Smooth muscle cell (in vitro differentiated cells): ENCODE data around the gene NDUFB11. TPM values are rescaled to one million over a fixed set of nuclear protein-coding genes. Genes with fewer than 3 reads are reported as not detected.

ENCODE experiments used
- DNase-seq: peaks from one replicate; lab custom pipeline; 2025; ENCODE audit not compliant: unreplicated experiment; lab: John Stamatoyannopoulos, UW
- H2AFZ ChIP-seq: fragments of 200-600 bp; sonication (generic); 2 replicates; pipeline ENCODE4 v1.6.0; 2016; ENCODE audit warnings: antibody characterized with exemption, low read depth, mild to moderate bottlenecking
- H3F3A ChIP-seq: fragments of 200-600 bp; sonication (generic); 2 replicates; pipeline ENCODE4 v1.6.0; 2017; ENCODE audit warnings: antibody characterized with exemption, low read depth
- H3K27ac ChIP-seq: fragments of 200-600 bp; sonication (generic); 2 replicates; pipeline ENCODE4 v1.5.1; 2016; ENCODE audit warnings: low read depth, mild to moderate bottlenecking
- H3K27me3 ChIP-seq: fragments of 200-600 bp; sonication (generic); 2 replicates; pipeline ENCODE4 v1.6.1; 2016; ENCODE audit warnings: low read depth, mild to moderate bottlenecking
- H3K36me3 ChIP-seq: fragments of 200-600 bp; sonication (generic); 2 replicates; pipeline ENCODE4 v1.5.1; 2016; ENCODE audit warnings: low read depth
- H3K4me1 ChIP-seq: fragments of 200-600 bp; sonication (generic); 2 replicates; pipeline ENCODE4 v1.5.1; 2016; ENCODE audit warnings: low read depth
- H3K4me2 ChIP-seq: fragments of 200-600 bp; sonication (generic); 2 replicates; pipeline ENCODE4 v1.6.0; 2016; ENCODE audit warnings: mild to moderate bottlenecking
- H3K4me3 ChIP-seq: fragments of 200-600 bp; sonication (generic); 2 replicates; pipeline ENCODE4 v1.5.1; 2016; ENCODE audit warnings: mild to moderate bottlenecking
- H3K79me2 ChIP-seq: fragments of 200-600 bp; sonication (generic); 2 replicates; pipeline ENCODE4 v1.6.0; 2016; ENCODE audit warnings: low read depth, mild to moderate bottlenecking
- H3K9ac ChIP-seq: fragments of 200-600 bp; sonication (generic); 2 replicates; pipeline ENCODE4 v1.6.0; 2016; ENCODE audit warnings: low read depth
- H3K9me3 ChIP-seq: fragments of 200-600 bp; sonication (generic); replicated peaks from 2 replicates; pipeline ENCODE4 v1.5.1; 2016; ENCODE audit warnings: low read depth
- H4K20me1 ChIP-seq: fragments of 200-600 bp; sonication (generic); 2 replicates; pipeline ENCODE4 v1.6.0; 2016; ENCODE audit warnings: low read depth
- WGBS: methylation state at CpG from one replicate; pipeline ENCODE4 v1.1.7; 2016; ENCODE audit warnings: low lambda C conversion rate; 5-methylcytosine and 5-hydroxymethylcytosine counted together
- polyA plus RNA-seq: library from polyadenylated mRNA; unstranded; fragments of >200 nt; fragmentation: Nextera tagmentation; extraction: Ambion mirVana; gene quantifications from 2 replicates; pipeline ENCODE4 v1.2.1, GENCODE V29; 2016
- total RNA-seq: library from RNA; depleted of rRNA; stranded (reverse); fragments of >200 nt; gene quantifications from 2 replicates; pipeline ENCODE4 v1.2.3, GENCODE V29; 2014
- TF ChIP-seq, protein P1 (sequence below): fragments of 200-600 bp; sonication (generic); IDR thresholded peaks from 2 replicates; pipeline ENCODE4 v1.5.1; 2017; ENCODE audit warnings: borderline replicate concordance, mild to moderate bottlenecking, antibody characterized with exemption; ENCODE audit not compliant: insufficient read depth, poor library complexity, severe bottlenecking

NDUFB11 gene
- total and polyA plus RNA-seq, 2 experiments from 2014 or later, result 82.6 to 178 TPM

DNA sequence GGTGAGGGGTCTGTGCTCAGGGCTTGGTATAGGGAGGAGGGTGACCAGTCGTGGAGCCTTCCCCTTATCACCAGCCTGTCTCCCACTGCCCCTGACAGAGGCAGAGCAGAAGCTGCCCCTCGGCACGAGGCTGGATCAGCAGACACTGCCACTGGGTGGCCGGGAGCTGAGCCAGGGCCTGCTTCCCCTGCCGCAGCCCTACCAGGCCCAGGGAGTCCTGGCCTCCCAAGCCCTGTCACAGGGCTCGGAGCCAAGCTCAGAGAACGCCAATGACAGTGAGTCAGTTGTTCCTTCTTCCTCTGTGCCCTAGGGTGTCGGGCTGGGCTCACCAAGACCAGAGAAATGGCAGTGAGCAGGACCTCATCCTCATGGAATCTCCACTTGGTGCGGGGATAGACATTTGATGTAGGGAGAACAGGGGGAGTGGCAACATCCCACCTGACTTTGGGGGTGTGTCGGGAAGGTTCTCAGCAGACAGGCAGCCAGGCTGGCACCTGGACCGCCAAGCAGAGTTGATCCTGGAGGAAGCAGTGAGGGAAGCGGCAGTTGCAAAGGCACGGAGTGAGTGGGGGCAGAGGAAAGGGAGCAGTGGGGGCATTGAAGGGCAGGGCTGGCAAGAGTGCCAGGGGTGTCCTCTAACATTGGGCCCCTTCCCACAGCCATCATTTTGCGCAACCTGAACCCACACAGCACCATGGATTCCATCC lies 34.9 kb upstream of the NDUFB11 start:
- Histone ChIP-seq H3K4me2 (no peak overlapping the region), H2AFZ (no peak overlapping the region), H3K27ac (no peak overlapping the region), H3K9ac (no peak overlapping the region), H3K36me3 (no peaks in the 10 kb centered on the region), H3K4me1 (no peaks in the 10 kb centered on the region), H3F3A (no peaks in the 10 kb centered on the region), H4K20me1 (no peaks in the 10 kb centered on the region), H3K9me3 (no peaks in the 10 kb centered on the region), H3K79me2 (no peaks in the 10 kb centered on the region), H3K27me3 (no peaks in the 10 kb centered on the region), H3K4me3 (no peak overlapping the region)
- 85% methylated on average over 13 of the region's 14 CpGs for WGBS
- no peak for DNase-seq
- TF ChIP-seq, protein P1, sequence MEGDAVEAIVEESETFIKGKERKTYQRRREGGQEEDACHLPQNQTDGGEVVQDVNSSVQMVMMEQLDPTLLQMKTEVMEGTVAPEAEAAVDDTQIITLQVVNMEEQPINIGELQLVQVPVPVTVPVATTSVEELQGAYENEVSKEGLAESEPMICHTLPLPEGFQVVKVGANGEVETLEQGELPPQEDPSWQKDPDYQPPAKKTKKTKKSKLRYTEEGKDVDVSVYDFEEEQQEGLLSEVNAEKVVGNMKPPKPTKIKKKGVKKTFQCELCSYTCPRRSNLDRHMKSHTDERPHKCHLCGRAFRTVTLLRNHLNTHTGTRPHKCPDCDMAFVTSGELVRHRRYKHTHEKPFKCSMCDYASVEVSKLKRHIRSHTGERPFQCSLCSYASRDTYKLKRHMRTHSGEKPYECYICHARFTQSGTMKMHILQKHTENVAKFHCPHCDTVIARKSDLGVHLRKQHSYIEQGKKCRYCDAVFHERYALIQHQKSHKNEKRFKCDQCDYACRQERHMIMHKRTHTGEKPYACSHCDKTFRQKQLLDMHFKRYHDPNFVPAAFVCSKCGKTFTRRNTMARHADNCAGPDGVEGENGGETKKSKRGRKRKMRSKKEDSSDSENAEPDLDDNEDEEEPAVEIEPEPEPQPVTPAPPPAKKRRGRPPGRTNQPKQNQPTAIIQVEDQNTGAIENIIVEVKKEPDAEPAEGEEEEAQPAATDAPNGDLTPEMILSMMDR, result no peak

DNA sequence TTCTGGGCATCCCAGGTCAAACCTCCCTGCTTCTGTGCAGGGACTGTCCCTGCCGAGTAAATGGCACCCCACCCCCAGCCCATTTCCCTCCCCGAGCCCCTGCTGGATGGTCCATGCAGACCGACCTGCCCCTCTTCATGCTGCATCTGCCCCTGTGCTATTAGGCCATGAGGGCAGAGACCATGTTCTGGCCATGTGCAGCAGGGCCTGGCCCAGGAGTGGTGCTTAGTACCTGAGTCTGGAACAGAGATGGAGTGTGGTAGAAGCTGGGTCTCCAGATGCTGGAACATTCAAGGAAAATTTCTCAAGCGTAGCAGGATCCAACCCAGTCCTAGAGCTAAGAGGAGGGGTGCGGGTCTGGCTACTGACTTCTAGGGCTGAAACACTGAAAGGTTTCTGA lies 33.8 kb upstream of the NDUFB11 start:
- Histone ChIP-seq H3K9ac (no peak overlapping the region), H3K9me3 (no peaks in the 10 kb centered on the region), H3K27me3 (no peaks in the 10 kb centered on the region), H4K20me1 (no peaks in the 10 kb centered on the region), H3K4me2 (no peak overlapping the region), H3K4me3 (no peak overlapping the region), H3K79me2 (no peaks in the 10 kb centered on the region), H3K4me1 (no peaks in the 10 kb centered on the region), H3K27ac (no peak overlapping the region), H3F3A (no peaks in the 10 kb centered on the region), H3K36me3 (no peaks in the 10 kb centered on the region), H2AFZ (no peak overlapping the region)
- whole genome bisulfite sequencing, result 90% methylated on average over 4 of the region's 5 CpGs
- TF ChIP-seq, protein P1, result no peak
- DNase-seq, result no peak

DNA sequence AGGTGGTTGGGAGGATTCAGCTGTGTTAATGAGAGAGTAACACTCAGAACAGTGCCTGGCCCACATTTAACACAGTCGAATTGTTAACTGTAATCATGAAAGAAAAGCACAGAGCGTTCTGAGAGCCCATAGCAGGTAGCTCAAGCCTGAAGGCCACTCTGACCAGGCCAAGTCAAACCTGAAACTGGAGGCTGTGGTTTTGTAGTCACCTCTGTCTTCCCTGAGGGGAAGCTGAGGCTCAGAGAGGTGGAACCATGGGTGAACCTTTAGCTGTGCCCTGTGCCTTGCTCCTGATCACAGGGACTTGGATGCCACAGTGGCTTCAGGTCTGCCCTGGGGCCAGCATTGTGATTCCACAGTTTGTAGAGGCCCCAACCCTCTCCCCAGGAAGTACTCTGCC lies 32.6 kb upstream of the NDUFB11 start:
- Histone ChIP-seq H3K9me3 (no peaks in the 10 kb centered on the region), H3K4me2 (no peak overlapping the region), H3K4me1 (no peaks in the 10 kb centered on the region), H3K4me3 (no peak overlapping the region), H3K79me2 (no peaks in the 10 kb centered on the region), H2AFZ (no peak overlapping the region), H3K27me3 (no peaks in the 10 kb centered on the region), H3K27ac (no peak overlapping the region), H3F3A (no peaks in the 10 kb centered on the region), H3K36me3 (no peaks in the 10 kb centered on the region), H4K20me1 (peaks cover 2% of the 10 kb centered on the region), H3K9ac (no peak overlapping the region)
- 79% methylated on average over 2 of the region's 2 CpGs for WGBS
- TF ChIP-seq, protein P1, result no peak
- no peak for DNase-seq
